ENCODE measurements around the gene MPHOSPH9.
"Not testable (repeated sequence)": the region's sequence is repeated elsewhere in the genome, so short reads cannot be mapped to it uniquely, and the experiment has no call there.

MPHOSPH9 gene

GRCh38 chr12:123253641-123254459 is 20.9 kb upstream of the MPHOSPH9 start:
- DNase-seq, result no peak

- not testable (repeated sequence) for DNase-seq
Measured at GRCh38 chr12:123252365-123252764, 19.4 kb upstream of the MPHOSPH9 start.

GRCh38 chr12:123251403-123252076 is 18.6 kb upstream of the MPHOSPH9 start:
- no peak for DNase-seq

- DNase-seq, result peak; percentile 68
Measured at GRCh38 chr12:123250471-123251383, 17.8 kb upstream of the MPHOSPH9 start.

- not testable (repeated sequence) for DNase-seq
Measured at GRCh38 chr12:123248996-123249741, 16.2 kb upstream of the MPHOSPH9 start.

GRCh38 chr12:123248129-123248528 is 15.2 kb upstream of the MPHOSPH9 start:
- DNase-seq, result not testable (repeated sequence)

GRCh38 chr12:123245678-123246077 is 12.7 kb upstream of the MPHOSPH9 start:
- DNase-seq, result no peak

- DNase-seq, result no peak
Measured at GRCh38 chr12:123243671-123244262, 10.8 kb upstream of the MPHOSPH9 start.

- peak; percentile 43 for DNase-seq
Measured at GRCh38 chr12:123242116-123242904, 9.4 kb upstream of the MPHOSPH9 start.

GRCh38 chr12:123238961-123239360 is 6.0 kb upstream of the MPHOSPH9 start:
- DNase-seq, result no peak

GRCh38 chr12:123238330-123238682 is 5.4 kb upstream of the MPHOSPH9 start:
- no peak for DNase-seq

- no peak for DNase-seq
Measured at GRCh38 chr12:123237646-123238329, 4.8 kb upstream of the MPHOSPH9 start.

GRCh38 chr12:123233505-123234308 is 766 bp upstream of the MPHOSPH9 start:
- no peak for DNase-seq

- no peak for DNase-seq
Measured at GRCh38 chr12:123232472-123232806, 502 bp downstream of the MPHOSPH9 start.

- DNase-seq, result no peak
Measured at GRCh38 chr12:123231931-123232330, 1.0 kb downstream of the MPHOSPH9 start.

- no peak for DNase-seq
Measured at GRCh38 chr12:123229051-123229450, 3.9 kb downstream of the MPHOSPH9 start.

GRCh38 chr12:123227581-123228258 is 5.2 kb downstream of the MPHOSPH9 start:
- DNase-seq, result no peak

GRCh38 chr12:123225443-123225842 is 7.5 kb downstream of the MPHOSPH9 start:
- DNase-seq, result no peak

GRCh38 chr12:123223241-123223668 is 9.7 kb downstream of the MPHOSPH9 start:
- DNase-seq, result no peak

Data from NCI-H1105 (cell line).